Measurements from ENCODE around the gene MTG2.

Gene MTG2

GRCh38 chr20:62227591-62227976 lies 44.8 kb downstream of the MTG2 start:
- no peaks in the 10 kb centered on the region for H3K4me1 Mint-ChIP-seq

DNA sequence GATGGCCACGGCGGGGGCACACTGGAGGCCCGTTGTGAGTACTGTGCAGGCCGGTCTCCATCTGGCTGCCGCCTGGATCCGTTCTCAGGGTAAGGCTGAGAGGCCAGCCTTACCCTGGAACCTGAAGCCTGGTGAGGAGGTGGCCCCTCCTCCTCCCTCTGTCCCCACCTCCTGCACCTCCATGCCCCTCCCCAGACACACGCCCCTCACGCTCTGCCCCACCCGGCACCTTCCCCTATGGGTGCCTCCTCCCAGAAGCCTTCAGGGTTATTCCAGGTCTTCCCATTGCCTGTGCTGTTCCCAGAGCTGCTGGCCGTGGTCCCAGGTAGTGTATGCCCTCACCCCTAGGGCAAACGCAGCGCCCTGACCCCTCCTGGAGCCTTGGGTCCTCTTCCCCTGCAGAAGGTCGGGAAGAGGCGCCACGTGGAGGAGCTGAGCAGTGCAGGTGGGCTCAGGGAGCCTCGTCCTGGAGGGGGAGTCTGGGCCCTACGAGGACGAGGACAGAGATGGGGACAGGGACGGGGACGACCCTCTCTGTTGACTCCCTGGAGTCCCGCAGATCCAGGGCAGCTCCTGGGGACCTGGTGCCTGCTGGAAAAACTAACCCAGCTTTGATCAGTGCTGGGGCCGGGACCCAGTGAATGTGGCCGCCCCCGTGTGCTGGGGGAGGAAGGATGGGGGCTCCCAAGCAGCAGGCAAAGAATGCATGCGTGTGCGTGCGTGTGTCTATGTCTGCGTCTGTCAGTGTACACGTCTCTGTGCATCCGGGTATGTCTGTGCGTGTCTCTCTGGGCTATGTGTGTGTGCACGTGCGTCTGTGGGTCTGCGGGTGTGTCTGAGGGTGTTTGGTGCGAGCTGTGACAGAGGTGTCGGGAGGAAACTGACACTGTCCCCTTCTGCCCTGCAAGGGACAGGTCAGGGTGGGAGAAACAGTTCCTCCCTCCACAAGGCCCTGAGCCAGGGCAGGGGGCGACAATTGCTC lies 45.4 kb downstream of the MTG2 start:
- no peaks in the 10 kb centered on the region for H3K36me3 Mint-ChIP-seq
- no peaks in the 10 kb centered on the region for H3K9me3 Mint-ChIP-seq
- peak; percentile 29 for ATAC-seq (ENCODE audit: low read depth)
- no peak for DNase-seq (ENCODE audit: low spot score in 2 of 2)
- H3K27me3 Mint-ChIP-seq = peaks cover 12% of the 10 kb centered on the region
- no peaks in the 10 kb centered on the region for H3K4me1 Mint-ChIP-seq
- no peak overlapping the region for H3K4me3 Mint-ChIP-seq
- H3K27ac Mint-ChIP-seq = no peak overlapping the region

More at GRCh38 chr20:62227591-62227976, 44.8 kb downstream of the MTG2 start:
- H3K9me3 Mint-ChIP-seq = no peaks in the 10 kb centered on the region
- peaks cover 15% of the 10 kb centered on the region for H3K27me3 Mint-ChIP-seq
- no peak overlapping the region for H3K4me3 Mint-ChIP-seq
- no peak for DNase-seq (ENCODE audit: low spot score in 2 of 2)
- H3K27ac Mint-ChIP-seq = no peak overlapping the region
- H3K36me3 Mint-ChIP-seq = no peaks in the 10 kb centered on the region
- no peak for ATAC-seq (ENCODE audit: low read depth)

DNA sequence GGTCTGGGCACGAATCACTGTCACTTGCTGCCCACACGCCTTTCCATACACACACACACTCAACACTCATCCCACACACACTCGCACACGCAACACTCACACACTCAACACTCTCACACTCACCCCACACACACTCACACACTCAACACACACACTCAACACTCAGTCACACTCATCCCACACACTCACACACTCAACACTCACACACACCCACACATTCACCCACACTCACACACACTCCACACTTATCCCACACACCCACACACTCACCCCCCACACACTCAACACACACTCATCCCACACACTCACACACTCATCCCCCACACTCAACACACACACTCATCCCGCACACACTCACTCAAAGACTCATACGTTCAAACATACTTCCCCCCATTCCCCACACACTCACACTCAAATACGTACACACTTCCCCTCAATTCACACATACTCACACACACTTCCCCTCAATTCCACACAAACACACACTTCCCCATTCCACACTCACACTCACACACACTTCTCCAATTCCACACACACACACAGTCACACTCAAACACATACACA lies 46.2 kb downstream of the MTG2 start:
- Mint-ChIP-seq H3K4me1 (no peaks in the 10 kb centered on the region), H3K4me3 (no peak overlapping the region), H3K27ac (no peak overlapping the region), H3K27me3 (peaks cover 14% of the 10 kb centered on the region), H3K9me3 (peaks cover 2% of the 10 kb centered on the region), H3K36me3 (no peaks in the 10 kb centered on the region)
- ATAC-seq (ENCODE audit: low read depth) = no peak
- DNase-seq (ENCODE audit: low spot score in 2 of 2) = no peak

GRCh38 chr20:62229667-62230066 lies 46.8 kb downstream of the MTG2 start:
- no peak for DNase-seq (ENCODE audit: low spot score in 2 of 2)
- Mint-ChIP-seq H3K36me3 (no peaks in the 10 kb centered on the region), H3K27ac (no peak overlapping the region), H3K27me3 (peaks cover 9% of the 10 kb centered on the region), H3K4me3 (no peak overlapping the region), H3K9me3 (peaks cover 2% of the 10 kb centered on the region), H3K4me1 (no peaks in the 10 kb centered on the region)
- no peak for ATAC-seq (ENCODE audit: low read depth)

GRCh38 chr20:62230276-62230675 lies 47.4 kb downstream of the MTG2 start:
- Mint-ChIP-seq H3K4me1 (no peaks in the 10 kb centered on the region), H3K27me3 (peaks cover 7% of the 10 kb centered on the region), H3K27ac (no peak overlapping the region), H3K4me3 (no peak overlapping the region), H3K9me3 (peaks cover 2% of the 10 kb centered on the region), H3K36me3 (no peaks in the 10 kb centered on the region)
- ATAC-seq (ENCODE audit: low read depth) = no peak
- no peak for DNase-seq (ENCODE audit: low spot score in 2 of 2)

GRCh38 chr20:62230696-62231095 lies 47.9 kb downstream of the MTG2 start:
- H3K27ac Mint-ChIP-seq = no peak overlapping the region

DNA sequence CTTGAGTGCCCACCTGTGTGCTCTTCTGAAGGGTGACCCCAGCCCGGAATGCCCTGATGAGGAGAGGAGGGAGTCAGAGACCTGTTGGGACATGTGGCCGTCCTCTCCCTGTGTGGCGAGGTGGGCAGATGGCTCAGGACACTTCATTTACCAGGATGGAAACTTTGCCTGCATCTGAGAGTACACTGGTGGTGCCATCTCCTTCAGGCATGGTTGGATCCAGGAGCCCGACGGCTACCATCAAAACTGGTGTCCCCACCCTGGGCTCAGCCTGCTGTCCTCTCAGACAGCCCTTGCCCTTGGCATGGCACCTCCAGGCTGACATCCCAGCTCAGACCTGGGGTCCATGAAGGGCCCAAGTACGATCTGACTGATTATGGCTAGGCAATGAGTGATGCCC lies 48.5 kb downstream of the MTG2 start:
- H3K27ac Mint-ChIP-seq = no peak overlapping the region
- H3K4me1 Mint-ChIP-seq = no peaks in the 10 kb centered on the region
- peaks cover 2% of the 10 kb centered on the region for H3K9me3 Mint-ChIP-seq
- H3K27me3 Mint-ChIP-seq = peaks cover 9% of the 10 kb centered on the region
- DNase-seq (ENCODE audit: low spot score in 2 of 2) (no peak), ATAC-seq (ENCODE audit: low read depth) (no peak)
- no peaks in the 10 kb centered on the region for H3K36me3 Mint-ChIP-seq
- H3K4me3 Mint-ChIP-seq = no peak overlapping the region

More at GRCh38 chr20:62230696-62231095, 47.9 kb downstream of the MTG2 start:
- Mint-ChIP-seq H3K27me3 (peaks cover 5% of the 10 kb centered on the region), H3K4me1 (no peaks in the 10 kb centered on the region), H3K9me3 (peaks cover 2% of the 10 kb centered on the region), H3K36me3 (no peaks in the 10 kb centered on the region), H3K4me3 (no peak overlapping the region)
- no peak for DNase-seq (ENCODE audit: low spot score in 2 of 2)
- no peak for ATAC-seq (ENCODE audit: low read depth)

DNA sequence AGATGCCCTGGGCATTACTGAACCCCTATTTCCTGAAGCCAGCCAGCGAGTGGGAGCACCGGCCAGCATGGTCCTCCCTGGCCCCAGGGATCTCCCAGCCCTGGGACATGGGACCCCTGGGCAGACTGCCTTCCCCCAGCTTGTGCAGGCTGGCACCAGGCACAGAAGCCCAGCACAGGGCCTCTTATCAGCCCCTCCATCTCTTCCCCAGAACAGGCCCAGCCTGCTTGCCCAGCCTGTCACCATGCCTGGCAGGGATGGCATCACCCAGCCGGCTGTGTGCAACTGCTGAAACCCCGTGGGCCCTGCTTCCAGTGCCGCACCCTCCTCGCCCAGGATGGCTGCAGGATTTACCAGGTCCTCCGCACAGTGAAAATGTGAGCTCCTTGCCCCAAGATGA lies 49.4 kb downstream of the MTG2 start:
- Mint-ChIP-seq H3K36me3 (no peaks in the 10 kb centered on the region), H3K9me3 (peaks cover 2% of the 10 kb centered on the region), H3K27me3 (peaks cover 6% of the 10 kb centered on the region), H3K4me1 (no peaks in the 10 kb centered on the region), H3K27ac (no peak overlapping the region), H3K4me3 (no peak overlapping the region)
- no peak for DNase-seq (ENCODE audit: low spot score in 2 of 2)
- ATAC-seq (ENCODE audit: low read depth) = no peak

GRCh38 chr20:62232770-62233645 lies 50.2 kb downstream of the MTG2 start:
- peaks cover 6% of the 10 kb centered on the region for H3K27me3 Mint-ChIP-seq

GRCh38 chr20:62233684-62234083 lies 50.9 kb downstream of the MTG2 start:
- Mint-ChIP-seq H3K36me3 (no peaks in the 10 kb centered on the region), H3K4me3 (no peak overlapping the region), H3K9me3 (peaks cover 2% of the 10 kb centered on the region), H3K27ac (no peak overlapping the region), H3K27me3 (peaks cover 6% of the 10 kb centered on the region), H3K4me1 (peaks cover 4% of the 10 kb centered on the region)
- ATAC-seq (ENCODE audit: low read depth) (no peak), DNase-seq (ENCODE audit: low spot score in 2 of 2) (no peak)

More at GRCh38 chr20:62232770-62233645, 50.2 kb downstream of the MTG2 start:
- Mint-ChIP-seq H3K4me1 (peaks cover 4% of the 10 kb centered on the region), H3K4me3 (no peak overlapping the region), H3K36me3 (no peaks in the 10 kb centered on the region), H3K27ac (no peak overlapping the region), H3K9me3 (peaks cover 2% of the 10 kb centered on the region)
- ATAC-seq (ENCODE audit: low read depth) = no peak
- DNase-seq (ENCODE audit: low spot score in 2 of 2) = no peak

GRCh38 chr20:62234339-62234738 lies 51.5 kb downstream of the MTG2 start:
- Mint-ChIP-seq H3K27ac (no peak overlapping the region), H3K27me3 (peaks cover 6% of the 10 kb centered on the region), H3K9me3 (peaks cover 2% of the 10 kb centered on the region), H3K36me3 (no peaks in the 10 kb centered on the region), H3K4me1 (peaks cover 7% of the 10 kb centered on the region), H3K4me3 (no peak overlapping the region)
- DNase-seq (ENCODE audit: low spot score in 2 of 2) = no peak
- ATAC-seq (ENCODE audit: low read depth) = no peak

- no peak for ATAC-seq (ENCODE audit: low read depth)
- no peak overlapping the region for H3K27ac Mint-ChIP-seq
- DNase-seq (ENCODE audit: low spot score in 2 of 2) = no peak
- H3K27me3 Mint-ChIP-seq = peaks cover 6% of the 10 kb centered on the region
- no peaks in the 10 kb centered on the region for H3K36me3 Mint-ChIP-seq
- peaks cover 2% of the 10 kb centered on the region for H3K9me3 Mint-ChIP-seq
- no peak overlapping the region for H3K4me3 Mint-ChIP-seq
- peaks cover 12% of the 10 kb centered on the region for H3K4me1 Mint-ChIP-seq
Measured at GRCh38 chr20:62235001-62235776, 52.4 kb downstream of the MTG2 start.

DNA sequence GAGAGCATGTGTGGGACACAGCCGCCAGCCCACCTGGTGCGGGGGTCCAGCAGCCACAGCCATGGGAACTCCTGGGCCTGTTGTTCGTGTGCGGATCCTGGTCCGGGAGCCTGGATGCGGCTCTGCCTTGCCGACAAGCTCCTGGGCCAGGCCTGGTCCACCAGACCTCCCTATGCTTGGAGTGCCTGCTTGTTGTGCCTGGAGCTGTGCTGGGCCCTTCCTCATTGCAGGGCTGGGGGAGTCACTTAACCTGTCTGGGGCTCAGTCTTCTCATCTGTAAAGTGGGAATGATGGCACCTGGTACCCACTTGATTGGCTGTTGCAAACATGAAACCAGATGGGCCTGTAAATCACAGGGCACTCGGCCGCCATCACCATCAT lies 52.9 kb downstream of the MTG2 start:
- Mint-ChIP-seq H3K27me3 (peaks cover 6% of the 10 kb centered on the region), H3K4me3 (no peak overlapping the region), H3K36me3 (no peaks in the 10 kb centered on the region), H3K27ac (no peak overlapping the region), H3K4me1 (peaks cover 13% of the 10 kb centered on the region), H3K9me3 (peaks cover 2% of the 10 kb centered on the region)
- ATAC-seq (ENCODE audit: low read depth) (no peak), DNase-seq (ENCODE audit: low spot score in 2 of 2) (no peak)
